HL-60 (cell line): ENCODE data around the gene CLN6.

ENCODE experiments used
- DNase-seq, 2 experiments: peaks; one replicate each; pipeline ENCODE4 v3.0.0-alpha.2; 2010 to 2020; ENCODE audit warnings: low read depth in 1 of 2, low spot score in 1 of 2
- H3K27ac ChIP-seq: fragments of 250-450 bp; sonication (Bioruptor Pico); replicated peaks from 2 replicates; pipeline ENCODE4 v1.5.1; 2020; ENCODE audit warnings: mild to moderate bottlenecking, moderate library complexity
- H3K27me3 ChIP-seq: fragments of 250-450 bp; sonication (Bioruptor Pico); 2 replicates; pipeline ENCODE4 v1.5.1; 2021; ENCODE audit warnings: mild to moderate bottlenecking, moderate library complexity; ENCODE audit not compliant: insufficient read depth, poor library complexity, severe bottlenecking
- H3K4me3 ChIP-seq: replicated peaks from 2 replicates; pipeline ENCODE4 v1.5.1; 2011; ENCODE audit warnings: mild to moderate bottlenecking, control low read depth, low read length; ENCODE audit not compliant: insufficient read depth
- CTCF ChIP-seq: IDR thresholded peaks from one replicate; pipeline ENCODE4 v1.5.1; 2011; ENCODE audit warnings: low read length, control low read depth, inconsistent platforms; ENCODE audit not compliant: insufficient read depth
- GABPA ChIP-seq: IDR thresholded peaks from 2 replicates; pipeline ENCODE4 v1.6.1; 2012; ENCODE audit warnings: low read depth
- POLR2AphosphoS5 ChIP-seq: IDR thresholded peaks from 2 replicates; pipeline ENCODE4 v1.6.1; 2012; ENCODE audit warnings: low read depth
- REST ChIP-seq: IDR thresholded peaks from 2 replicates; pipeline ENCODE4 v1.6.1; 2012; ENCODE audit warnings: low read depth; ENCODE audit not compliant: insufficient replicate concordance
- SPI1 ChIP-seq: IDR thresholded peaks from 2 replicates; pipeline ENCODE4 v1.6.1; 2012; ENCODE audit warnings: low read depth, mild to moderate bottlenecking, borderline replicate concordance

Gene CLN6

GRCh38 chr15:68265674-68266073, 36.1 kb upstream of the CLN6 start:
- DNase-seq: no peak
- no peak overlapping the region for H3K27ac ChIP-seq
- TF ChIP-seq POLR2AphosphoS5 (no peak), CTCF (no peak), GABPA (no peak)
- no peaks in the 10 kb centered on the region for H3K27me3 ChIP-seq
- no peak overlapping the region for H3K4me3 ChIP-seq

GRCh38 chr15:68265081-68265480, 35.6 kb upstream of the CLN6 start:
- TF ChIP-seq GABPA (no peak), CTCF (no peak), SPI1 (no peak), POLR2AphosphoS5 (no peak), REST (no peak)
- Histone ChIP-seq H3K27ac (no peak overlapping the region), H3K4me3 (no peak overlapping the region), H3K27me3 (no peaks in the 10 kb centered on the region)
- DNase-seq: no peak

GRCh38 chr15:68264282-68264681, 34.8 kb upstream of the CLN6 start:
- DNase-seq: no peak
- Histone ChIP-seq H3K4me3 (no peak overlapping the region), H3K27ac (no peak overlapping the region), H3K27me3 (no peaks in the 10 kb centered on the region)
- no peak for TF ChIP-seq POLR2AphosphoS5
- no peak for TF ChIP-seq GABPA
- TF ChIP-seq REST: no peak
- TF ChIP-seq SPI1: no peak
- TF ChIP-seq CTCF: no peak

- DNase-seq: no peak
- no peak overlapping the region for H3K4me3 ChIP-seq
- no peak for TF ChIP-seq CTCF
- TF ChIP-seq SPI1: no peak
- TF ChIP-seq REST: no peak
- no peak for TF ChIP-seq GABPA
- TF ChIP-seq POLR2AphosphoS5: no peak
- H3K27ac ChIP-seq: no peak overlapping the region
- H3K27me3 ChIP-seq: no peaks in the 10 kb centered on the region
Measured at GRCh38 chr15:68262514-68263356, 33.2 kb upstream of the CLN6 start.
